Prostate gland (tissue), 2 donors: Measurements from ENCODE around the gene TMEM82.

Experiments used
- POLR2A ChIP-seq: fragments of 450-650 bp; IDR thresholded peaks from one replicate; pipeline ENCODE4 v1.6.1; 2016; ENCODE audit warnings: antibody characterized with exemption, mild to moderate bottlenecking
- POLR2AphosphoS5 ChIP-seq: sonication (generic); formaldehyde crosslinking; IDR thresholded peaks from one replicate; pipeline ENCODE4 v1.6.1; 2017; ENCODE audit warnings: antibody characterized with exemption
- TF ChIP-seq, protein P1 (sequence below), 4 experiments: fragments of 200-600 bp in 2 of 4; fragments of 450-650 bp in 2 of 4; sonication (generic) in 2 of 4; IDR thresholded peaks; 1 replicate in 3 of 4; 2 replicates in 1 of 4; pipeline ENCODE4 v1.5.1; 2016 to 2019; ENCODE audit warnings: antibody characterized with exemption in 4 of 4, mild to moderate bottlenecking in 2 of 4, moderate library complexity in 2 of 4

DNA sequence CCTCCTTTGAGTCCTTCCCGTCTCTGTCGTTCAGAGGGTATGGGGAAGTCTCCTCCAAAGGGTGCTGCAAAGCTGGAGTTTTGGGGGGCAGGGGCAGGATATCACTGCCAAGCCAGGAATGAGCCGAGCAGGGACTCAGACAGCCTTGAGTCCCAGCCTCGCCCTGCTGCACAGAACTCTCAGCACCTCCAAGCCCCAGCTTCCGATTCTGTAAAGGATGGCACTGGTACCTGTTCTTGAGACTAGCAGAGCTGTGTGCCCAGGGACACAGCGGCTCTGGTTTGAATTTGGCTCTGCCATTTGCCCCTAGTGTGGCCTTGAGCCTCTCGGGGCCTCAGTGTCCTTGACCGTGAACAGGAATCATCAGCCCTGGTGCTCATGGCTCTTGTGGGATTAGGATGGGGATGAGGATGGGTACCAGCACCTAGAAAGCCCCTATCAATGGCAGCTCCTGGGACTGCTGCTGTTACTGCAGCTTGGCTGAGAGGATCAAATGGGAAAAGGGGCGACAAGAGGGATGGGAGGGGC, 14.8 kb downstream of the TMEM82 start:
- no peak for TF ChIP-seq POLR2A
- TF ChIP-seq, protein P1, sequence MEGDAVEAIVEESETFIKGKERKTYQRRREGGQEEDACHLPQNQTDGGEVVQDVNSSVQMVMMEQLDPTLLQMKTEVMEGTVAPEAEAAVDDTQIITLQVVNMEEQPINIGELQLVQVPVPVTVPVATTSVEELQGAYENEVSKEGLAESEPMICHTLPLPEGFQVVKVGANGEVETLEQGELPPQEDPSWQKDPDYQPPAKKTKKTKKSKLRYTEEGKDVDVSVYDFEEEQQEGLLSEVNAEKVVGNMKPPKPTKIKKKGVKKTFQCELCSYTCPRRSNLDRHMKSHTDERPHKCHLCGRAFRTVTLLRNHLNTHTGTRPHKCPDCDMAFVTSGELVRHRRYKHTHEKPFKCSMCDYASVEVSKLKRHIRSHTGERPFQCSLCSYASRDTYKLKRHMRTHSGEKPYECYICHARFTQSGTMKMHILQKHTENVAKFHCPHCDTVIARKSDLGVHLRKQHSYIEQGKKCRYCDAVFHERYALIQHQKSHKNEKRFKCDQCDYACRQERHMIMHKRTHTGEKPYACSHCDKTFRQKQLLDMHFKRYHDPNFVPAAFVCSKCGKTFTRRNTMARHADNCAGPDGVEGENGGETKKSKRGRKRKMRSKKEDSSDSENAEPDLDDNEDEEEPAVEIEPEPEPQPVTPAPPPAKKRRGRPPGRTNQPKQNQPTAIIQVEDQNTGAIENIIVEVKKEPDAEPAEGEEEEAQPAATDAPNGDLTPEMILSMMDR (IDR thresholded peaks at IDR 0.05): no peak
- no peak for TF ChIP-seq POLR2AphosphoS5
